ENCODE data around the gene HOGA1.

DNA sequence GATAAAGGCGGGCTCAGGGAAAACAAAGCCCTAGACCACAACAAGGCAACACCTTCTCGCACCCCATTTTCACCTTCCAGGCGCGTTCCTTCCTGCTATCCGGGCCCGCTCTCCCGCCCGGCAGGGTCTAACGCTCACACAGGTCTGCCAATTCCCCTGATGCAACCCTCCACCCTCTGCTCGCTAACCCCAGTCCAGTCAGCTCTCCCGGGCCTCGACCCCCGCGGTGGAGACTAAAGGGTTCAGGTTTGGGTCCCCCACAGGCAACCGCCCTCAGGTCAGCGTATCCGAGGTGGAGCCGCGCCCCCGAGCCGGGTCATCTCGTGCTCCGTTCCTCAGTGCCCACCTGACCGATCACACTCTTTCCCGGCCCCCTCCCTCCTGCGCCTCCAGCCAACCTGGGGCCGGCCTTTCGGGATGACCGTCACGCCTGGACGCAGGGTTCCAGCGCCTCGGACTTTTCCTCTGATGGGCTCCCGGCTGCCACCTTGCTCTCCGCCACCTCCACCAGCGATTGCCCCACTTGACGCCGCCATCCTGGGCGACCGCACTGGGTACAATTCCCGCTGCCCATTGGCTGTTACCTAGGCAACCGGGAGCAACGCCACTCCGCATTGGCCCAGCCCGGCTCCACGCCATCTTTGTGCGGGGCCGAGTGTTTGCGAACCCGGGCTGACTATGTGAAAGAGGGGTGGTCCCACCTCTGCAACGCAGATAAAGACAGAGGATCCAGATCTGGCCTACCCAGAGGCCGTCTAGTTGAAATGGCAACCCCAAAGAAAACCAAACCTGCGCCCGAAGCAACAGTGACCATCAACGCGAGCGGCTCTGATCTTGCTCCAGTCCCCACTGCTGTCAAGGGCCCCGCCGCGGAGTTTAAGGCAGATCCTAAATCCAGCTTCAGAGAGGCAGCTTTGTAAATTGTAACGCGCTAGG lies 49.0 kb downstream of the HOGA1 start, which contains the start of gene MORN4:
- TF ChIP-seq, protein P1, sequence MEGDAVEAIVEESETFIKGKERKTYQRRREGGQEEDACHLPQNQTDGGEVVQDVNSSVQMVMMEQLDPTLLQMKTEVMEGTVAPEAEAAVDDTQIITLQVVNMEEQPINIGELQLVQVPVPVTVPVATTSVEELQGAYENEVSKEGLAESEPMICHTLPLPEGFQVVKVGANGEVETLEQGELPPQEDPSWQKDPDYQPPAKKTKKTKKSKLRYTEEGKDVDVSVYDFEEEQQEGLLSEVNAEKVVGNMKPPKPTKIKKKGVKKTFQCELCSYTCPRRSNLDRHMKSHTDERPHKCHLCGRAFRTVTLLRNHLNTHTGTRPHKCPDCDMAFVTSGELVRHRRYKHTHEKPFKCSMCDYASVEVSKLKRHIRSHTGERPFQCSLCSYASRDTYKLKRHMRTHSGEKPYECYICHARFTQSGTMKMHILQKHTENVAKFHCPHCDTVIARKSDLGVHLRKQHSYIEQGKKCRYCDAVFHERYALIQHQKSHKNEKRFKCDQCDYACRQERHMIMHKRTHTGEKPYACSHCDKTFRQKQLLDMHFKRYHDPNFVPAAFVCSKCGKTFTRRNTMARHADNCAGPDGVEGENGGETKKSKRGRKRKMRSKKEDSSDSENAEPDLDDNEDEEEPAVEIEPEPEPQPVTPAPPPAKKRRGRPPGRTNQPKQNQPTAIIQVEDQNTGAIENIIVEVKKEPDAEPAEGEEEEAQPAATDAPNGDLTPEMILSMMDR (IDR thresholded peaks at IDR 0.05; ENCODE audit: insufficient read depth, low read length, poor library complexity, severe bottlenecking): no peak
- TF ChIP-seq EZH2phosphoT487 (conservative IDR thresholded peaks at IDR 0.05; ENCODE audit: low read length): no peak

Measured in SU-DHL-6 (cell line).